NT2/D1 (cell line): ENCODE measurements around the gene GALNT9.
"Not testable (repeated sequence)": the region's sequence is repeated elsewhere in the genome, so short reads cannot be mapped to it uniquely, and the experiment has no call there.

Source experiments
- DNase-seq: peaks from one replicate; pipeline ENCODE4 v3.0.0-alpha.2; 2011; ENCODE audit warnings: low read depth, low spot score
- H3K27me3 ChIP-seq: 2 replicates; pipeline ENCODE4 v1.6.0; 2011; ENCODE audit warnings: mild to moderate bottlenecking; ENCODE audit not compliant: insufficient read length, insufficient read depth
- H3K36me3 ChIP-seq: 2 replicates; pipeline ENCODE4 v1.6.1; 2011; ENCODE audit warnings: mild to moderate bottlenecking, low read length, mixed read lengths; ENCODE audit not compliant: insufficient read depth, insufficient read length
- H3K4me1 ChIP-seq: 2 replicates; pipeline ENCODE4 v1.5.1; 2011; ENCODE audit not compliant: insufficient read depth, insufficient read length
- H3K4me3 ChIP-seq: 2 replicates; pipeline ENCODE4 v1.5.1; 2011; ENCODE audit warnings: low read depth; ENCODE audit not compliant: insufficient read length
- H3K9ac ChIP-seq: 2 replicates; pipeline ENCODE4 v1.6.0; 2011; ENCODE audit warnings: low read depth; ENCODE audit not compliant: insufficient read length
- H3K9me3 ChIP-seq: 2 replicates; pipeline ENCODE4 v1.5.1; 2011; ENCODE audit warnings: mild to moderate bottlenecking, low read length; ENCODE audit not compliant: insufficient read depth
- SUZ12 ChIP-seq: IDR thresholded peaks from 2 replicates; pipeline ENCODE4 v1.6.1; 2011; ENCODE audit not compliant: insufficient read length, insufficient read depth; ENCODE audit errors: extremely low read depth
- YY1 ChIP-seq: IDR thresholded peaks from 2 replicates; pipeline ENCODE4 v1.6.1; 2011; ENCODE audit not compliant: insufficient read length, insufficient read depth
- ZNF274 ChIP-seq: IDR thresholded peaks from 2 replicates; pipeline ENCODE4 v1.6.1; 2011; ENCODE audit warnings: mild to moderate bottlenecking, low read depth, low read length

GALNT9 gene

GRCh38 chr12:132152411-132152821 is 177.0 kb downstream of the GALNT9 start:
- H3K9me3 ChIP-seq = peaks cover 18% of the 10 kb centered on the region
- no peaks in the 10 kb centered on the region for H3K27me3 ChIP-seq
- H3K36me3 ChIP-seq = peaks cover 48% of the 10 kb centered on the region
- H3K4me1 ChIP-seq = peaks cover 7% of the 10 kb centered on the region
- no peak overlapping the region for H3K4me3 ChIP-seq
- no peak for TF ChIP-seq YY1
- no peak for TF ChIP-seq ZNF274
- TF ChIP-seq SUZ12 = no peak
- no peak for DNase-seq
- H3K9ac ChIP-seq = no peak overlapping the region

- Histone ChIP-seq H3K4me3 (no peak overlapping the region), H3K4me1 (peaks cover 7% of the 10 kb centered on the region), H3K9me3 (peaks cover 13% of the 10 kb centered on the region), H3K9ac (no peak overlapping the region), H3K27me3 (no peaks in the 10 kb centered on the region), H3K36me3 (peaks cover 49% of the 10 kb centered on the region)
- TF ChIP-seq SUZ12 (no peak), ZNF274 (no peak), YY1 (no peak)
- DNase-seq = no peak
Measured at GRCh38 chr12:132151766-132152410, 177.5 kb downstream of the GALNT9 start.

- Histone ChIP-seq H3K9ac (no peak overlapping the region), H3K27me3 (no peaks in the 10 kb centered on the region), H3K9me3 (peaks cover 7% of the 10 kb centered on the region), H3K4me1 (peaks cover 7% of the 10 kb centered on the region), H3K36me3 (peaks cover 49% of the 10 kb centered on the region), H3K4me3 (no peak overlapping the region)
- TF ChIP-seq YY1 (no peak), ZNF274 (no peak), SUZ12 (no peak)
- DNase-seq = no peak
Measured at GRCh38 chr12:132151145-132151765, 178.1 kb downstream of the GALNT9 start.

GRCh38 chr12:132150780-132151144 is 178.6 kb downstream of the GALNT9 start:
- Histone ChIP-seq H3K9ac (no peak overlapping the region), H3K36me3 (peaks cover 49% of the 10 kb centered on the region), H3K27me3 (no peaks in the 10 kb centered on the region), H3K4me3 (no peak overlapping the region), H3K9me3 (peaks cover 2% of the 10 kb centered on the region; the same call in 1 of the 2 replicates), H3K4me1 (peaks cover 7% of the 10 kb centered on the region)
- no peak for DNase-seq
- TF ChIP-seq YY1 = no peak
- no peak for TF ChIP-seq SUZ12
- TF ChIP-seq ZNF274 = no peak

- H3K36me3 ChIP-seq = peaks cover 51% of the 10 kb centered on the region
- peaks cover 15% of the 10 kb centered on the region for H3K4me1 ChIP-seq
- H3K9me3 ChIP-seq, H3K9ac ChIP-seq, H3K27me3 ChIP-seq, DNase-seq, H3K4me3 ChIP-seq: not testable (repeated sequence)
Measured at GRCh38 chr12:132149526-132149925, 179.9 kb downstream of the GALNT9 start.

GRCh38 chr12:132148368-132149045 is 180.9 kb downstream of the GALNT9 start:
- no peak for TF ChIP-seq SUZ12
- no peak for TF ChIP-seq YY1
- no peak for TF ChIP-seq ZNF274
- Histone ChIP-seq H3K27me3 (no peaks in the 10 kb centered on the region), H3K4me3 (no peak overlapping the region), H3K4me1 (peaks cover 8% of the 10 kb centered on the region), H3K36me3 (peaks cover 51% of the 10 kb centered on the region), H3K9me3 (no peaks in the 10 kb centered on the region), H3K9ac (no peak overlapping the region)
- DNase-seq = no peak
